Fibroblast of villous mesenchyme (primary cell): ENCODE results near the gene NISCH. TPM values are rescaled to one million over a fixed set of nuclear protein-coding genes. Genes with fewer than 3 reads are reported as not detected.

Source experiments
- DNase-seq: peaks from one replicate; pipeline ENCODE4 v3.0.0-alpha.2; 2010; ENCODE audit warnings: low read depth
- H3K4me3 ChIP-seq: 2 replicates; pipeline ENCODE4 v1.5.1; 2011; ENCODE audit warnings: low read depth, mild to moderate bottlenecking, low read length
- total RNA-seq: library from RNA; depleted of rRNA; stranded (reverse); fragments of >200 nt; gene quantifications from 2 replicates; pipeline ENCODE4 v1.2.3, GENCODE V29; 2012
- TF ChIP-seq, protein P1 (sequence below): IDR thresholded peaks from 2 replicates; pipeline ENCODE4 v1.5.1; 2012; ENCODE audit warnings: low read depth, mild to moderate bottlenecking, low read length; ENCODE audit not compliant: insufficient read depth

NISCH gene
- total RNA-seq, 1 donor, result 82.5 TPM

DNA sequence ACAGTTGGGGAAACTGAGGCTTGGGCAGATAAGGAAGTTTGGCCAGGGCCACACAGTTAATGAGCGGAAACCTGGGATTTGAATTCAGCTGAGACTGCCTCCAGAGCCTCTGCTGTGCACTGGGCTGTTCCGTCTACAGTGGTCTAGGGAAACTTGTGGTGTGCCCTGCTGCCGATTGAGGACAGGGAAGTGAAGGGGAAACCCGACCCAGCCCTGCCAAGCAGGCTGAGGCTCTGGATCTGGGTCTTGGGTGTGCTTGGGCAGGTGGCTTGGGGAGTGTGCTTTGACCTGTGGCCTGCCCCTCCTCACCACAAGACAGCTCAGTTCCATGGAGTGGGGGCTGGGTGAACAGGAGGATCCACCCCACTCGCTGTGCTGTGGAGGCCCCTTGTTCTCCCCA is 17.6 kb downstream of the NISCH start:
- TF ChIP-seq, protein P1, sequence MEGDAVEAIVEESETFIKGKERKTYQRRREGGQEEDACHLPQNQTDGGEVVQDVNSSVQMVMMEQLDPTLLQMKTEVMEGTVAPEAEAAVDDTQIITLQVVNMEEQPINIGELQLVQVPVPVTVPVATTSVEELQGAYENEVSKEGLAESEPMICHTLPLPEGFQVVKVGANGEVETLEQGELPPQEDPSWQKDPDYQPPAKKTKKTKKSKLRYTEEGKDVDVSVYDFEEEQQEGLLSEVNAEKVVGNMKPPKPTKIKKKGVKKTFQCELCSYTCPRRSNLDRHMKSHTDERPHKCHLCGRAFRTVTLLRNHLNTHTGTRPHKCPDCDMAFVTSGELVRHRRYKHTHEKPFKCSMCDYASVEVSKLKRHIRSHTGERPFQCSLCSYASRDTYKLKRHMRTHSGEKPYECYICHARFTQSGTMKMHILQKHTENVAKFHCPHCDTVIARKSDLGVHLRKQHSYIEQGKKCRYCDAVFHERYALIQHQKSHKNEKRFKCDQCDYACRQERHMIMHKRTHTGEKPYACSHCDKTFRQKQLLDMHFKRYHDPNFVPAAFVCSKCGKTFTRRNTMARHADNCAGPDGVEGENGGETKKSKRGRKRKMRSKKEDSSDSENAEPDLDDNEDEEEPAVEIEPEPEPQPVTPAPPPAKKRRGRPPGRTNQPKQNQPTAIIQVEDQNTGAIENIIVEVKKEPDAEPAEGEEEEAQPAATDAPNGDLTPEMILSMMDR, result no peak
- no peak for DNase-seq
- H3K4me3 ChIP-seq, result no peak overlapping the region

DNA sequence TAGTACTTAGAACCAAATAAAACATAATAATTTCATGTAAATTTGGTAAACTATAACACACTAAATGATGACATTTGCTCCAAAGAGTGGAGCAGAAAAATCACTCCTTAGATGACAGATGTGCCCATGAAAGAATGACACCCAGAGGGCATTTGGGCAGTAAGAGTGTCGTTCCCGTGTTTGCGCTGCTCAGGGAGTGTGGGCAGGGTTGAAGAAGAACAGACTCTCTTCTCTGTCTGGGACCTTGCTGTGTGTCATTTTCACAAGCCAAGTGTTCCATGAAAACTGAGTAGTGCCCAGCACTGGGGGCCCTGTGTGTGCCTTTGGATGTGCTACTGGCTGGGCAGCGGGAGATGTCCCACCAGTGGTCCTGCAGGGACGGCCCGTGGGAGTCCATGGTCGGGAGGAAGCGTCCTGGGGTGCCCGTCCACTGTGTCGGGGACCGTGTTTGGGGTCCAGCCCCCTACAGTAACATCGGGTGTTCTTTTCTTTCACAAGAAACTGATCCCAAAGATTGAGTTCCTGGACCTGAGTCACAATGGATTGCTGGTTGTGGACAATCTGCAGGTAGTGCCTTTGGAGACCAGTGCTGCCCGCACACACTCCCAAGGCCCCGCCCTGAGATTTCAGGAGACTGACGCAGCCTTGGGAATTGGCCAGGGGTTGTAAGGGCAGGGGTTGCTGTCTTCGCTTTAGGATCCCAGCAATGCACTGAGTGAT is 21.8 kb downstream of the NISCH start:
- H3K4me3 ChIP-seq, result no peak overlapping the region
- DNase-seq, result no peak
- TF ChIP-seq, protein P1, result no peak

DNA sequence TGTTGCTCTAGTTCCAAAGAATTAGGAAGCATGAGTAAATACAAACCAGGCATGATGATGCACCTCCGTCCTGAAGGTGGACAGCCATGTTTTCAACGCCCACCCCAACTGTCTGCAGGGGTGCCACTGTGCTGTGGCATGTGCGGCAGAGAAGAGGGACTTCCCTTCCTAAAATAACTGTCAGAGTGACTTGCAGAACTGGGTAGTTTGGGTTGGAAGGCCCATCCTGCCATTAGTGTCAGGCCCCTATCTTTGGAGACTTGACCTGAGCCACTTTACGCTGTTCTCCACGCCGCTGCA is 22.3 kb downstream of the NISCH start:
- no peak for DNase-seq
- H3K4me3 ChIP-seq, result no peak overlapping the region
- TF ChIP-seq, protein P1, result no peak

DNA sequence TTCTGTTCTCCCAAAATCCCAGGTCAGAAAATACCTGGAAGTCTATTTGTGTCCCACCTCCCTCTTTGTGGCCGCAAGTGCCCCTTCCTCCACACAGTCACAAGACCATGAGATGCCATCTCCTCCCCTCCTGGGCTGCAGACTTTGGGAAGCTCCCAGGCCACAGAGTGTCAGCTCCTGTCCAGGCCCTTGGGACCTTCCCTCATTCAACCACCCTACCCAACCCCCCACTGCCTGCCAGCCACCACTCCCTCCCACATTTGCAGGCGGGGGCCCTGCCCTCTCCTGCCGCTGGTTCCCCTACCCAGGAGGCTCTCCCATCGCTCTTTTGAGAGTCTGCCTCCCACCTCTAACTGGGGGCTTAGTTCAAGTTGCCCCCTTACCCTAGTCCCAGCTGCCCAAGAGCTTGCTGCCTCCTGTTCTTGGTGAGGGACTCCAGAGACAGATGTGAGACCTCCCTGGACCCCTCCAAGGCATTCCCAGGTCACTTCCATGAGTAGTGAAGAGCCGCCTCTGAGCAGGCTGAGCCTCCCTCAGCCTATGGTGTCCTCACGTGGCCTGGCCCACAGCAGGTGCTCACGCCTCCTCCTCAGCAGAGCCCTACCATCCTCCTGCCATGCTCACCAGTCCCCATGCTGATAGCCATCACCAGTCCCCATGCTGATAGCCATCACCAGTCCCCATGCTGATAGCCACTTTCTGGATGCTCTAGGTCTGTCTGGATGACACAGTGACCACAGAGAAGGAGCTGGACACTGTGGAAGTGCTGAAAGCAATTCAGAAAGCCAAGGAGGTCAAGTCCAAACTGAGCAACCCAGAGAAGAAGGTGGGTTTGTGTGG is 23.9 kb downstream of the NISCH start:
- TF ChIP-seq, protein P1, result no peak
- no peak for DNase-seq
- no peak overlapping the region for H3K4me3 ChIP-seq

DNA sequence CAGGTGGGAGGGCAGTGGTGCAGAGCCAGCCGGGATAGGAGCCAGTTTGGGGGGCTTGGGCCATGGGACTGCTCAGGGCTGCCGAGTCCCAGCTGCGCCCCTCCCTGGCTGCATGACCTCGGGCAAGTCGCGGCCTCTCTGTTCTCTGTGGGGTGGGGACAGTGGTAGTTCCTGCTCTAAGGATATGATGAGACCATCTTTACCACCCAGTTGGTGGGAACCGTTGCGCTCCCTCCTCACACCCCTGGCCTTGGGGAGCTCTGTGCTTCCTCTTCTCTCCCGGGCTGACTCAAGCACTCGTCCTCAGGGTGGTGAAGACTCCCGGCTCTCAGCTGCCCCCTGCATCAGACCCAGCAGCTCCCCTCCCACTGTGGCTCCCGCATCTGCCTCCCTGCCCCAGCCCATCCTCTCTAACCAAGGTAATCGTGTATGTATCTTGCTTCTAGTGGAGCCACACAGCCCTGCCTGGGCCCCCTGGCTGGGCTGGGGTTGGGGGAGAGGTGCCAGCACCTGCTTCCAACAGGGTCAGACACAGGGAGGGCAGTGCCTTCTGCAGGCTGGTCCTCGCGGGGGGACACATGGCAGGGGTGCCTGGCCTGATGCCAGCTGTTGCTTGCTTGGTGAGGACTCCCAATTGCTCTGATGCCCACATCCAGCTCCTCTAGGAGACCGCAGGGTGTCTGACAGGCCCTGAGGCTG is 24.6 kb downstream of the NISCH start:
- TF ChIP-seq, protein P1, result no peak
- no peak for DNase-seq
- H3K4me3 ChIP-seq, result no peak overlapping the region

GRCh38 chr3:52480768-52481715 is 25.6 kb downstream of the NISCH start:
- H3K4me3 ChIP-seq, result no peak overlapping the region
- TF ChIP-seq, protein P1, result no peak
- no peak for DNase-seq
